Renal cortex interstitium (tissue), 11 donors: ENCODE data around the gene BANP. TPM values are rescaled to one million over a fixed set of nuclear protein-coding genes. Genes with fewer than 3 reads are reported as not detected.
"Not testable (repeated sequence)": the region's sequence is repeated elsewhere in the genome, so short reads cannot be mapped to it uniquely, and the experiment has no call there.

ENCODE experiments used
- DNase-seq, 11 donors: peaks; one replicate each; pipeline ENCODE4 v3.0.0-alpha.2; 2013; ENCODE audit warnings: low read depth in 9 of 11, low spot score in 4 of 11; ENCODE audit errors: extremely low read depth in 1 of 11
- polyA plus RNA-seq, 3 donors: library from polyadenylated mRNA; unstranded; fragments of 120-200 nt; gene quantifications; one replicate each; pipeline ENCODE4 v1.2.1, GENCODE V29; 2013; ENCODE audit not compliant: insufficient read length in 3 of 3

Gene BANP
- polyA plus RNA-seq, 3 donors, result 21.1 to 29.2 (median 28.6) TPM

DNA sequence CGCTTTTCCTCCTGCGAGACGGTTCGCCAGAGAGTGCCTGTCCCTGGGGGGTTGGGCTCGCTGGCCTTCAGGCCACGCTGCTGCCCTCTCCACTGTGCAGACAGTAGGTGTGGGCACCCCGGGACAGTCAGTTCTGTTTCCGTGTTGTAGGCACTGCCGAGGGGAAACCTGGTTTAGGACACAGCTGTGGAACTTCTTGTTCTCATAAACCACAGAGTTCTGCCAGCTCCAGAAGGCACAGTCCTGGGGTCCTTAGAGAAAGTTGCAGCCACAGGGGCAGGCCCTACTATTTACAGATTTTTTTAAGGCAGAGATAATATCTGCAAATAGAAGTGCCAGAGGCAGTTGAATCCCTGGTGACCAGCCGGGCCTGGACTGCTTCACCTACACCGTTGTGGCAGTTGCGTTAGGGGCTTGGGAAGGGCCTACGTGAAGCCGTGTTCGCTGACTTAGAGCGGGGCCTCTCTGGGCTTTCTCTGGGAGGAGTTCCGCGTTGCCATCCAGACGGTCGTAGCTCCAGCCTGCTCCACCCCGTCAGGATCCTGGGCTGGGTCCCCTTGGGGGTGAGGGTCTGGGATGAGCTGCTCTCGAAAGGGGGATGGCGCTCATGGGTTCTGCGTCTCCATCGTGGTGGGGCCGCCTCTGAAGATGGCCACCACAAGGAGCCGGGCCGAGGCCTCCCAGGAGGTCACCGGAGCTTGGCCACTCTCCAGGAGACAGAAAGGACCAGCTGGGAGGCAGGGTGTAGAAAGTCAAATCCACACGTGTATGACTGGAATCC lies 126.3 kb downstream of the BANP start:
- no peak for DNase-seq

DNA sequence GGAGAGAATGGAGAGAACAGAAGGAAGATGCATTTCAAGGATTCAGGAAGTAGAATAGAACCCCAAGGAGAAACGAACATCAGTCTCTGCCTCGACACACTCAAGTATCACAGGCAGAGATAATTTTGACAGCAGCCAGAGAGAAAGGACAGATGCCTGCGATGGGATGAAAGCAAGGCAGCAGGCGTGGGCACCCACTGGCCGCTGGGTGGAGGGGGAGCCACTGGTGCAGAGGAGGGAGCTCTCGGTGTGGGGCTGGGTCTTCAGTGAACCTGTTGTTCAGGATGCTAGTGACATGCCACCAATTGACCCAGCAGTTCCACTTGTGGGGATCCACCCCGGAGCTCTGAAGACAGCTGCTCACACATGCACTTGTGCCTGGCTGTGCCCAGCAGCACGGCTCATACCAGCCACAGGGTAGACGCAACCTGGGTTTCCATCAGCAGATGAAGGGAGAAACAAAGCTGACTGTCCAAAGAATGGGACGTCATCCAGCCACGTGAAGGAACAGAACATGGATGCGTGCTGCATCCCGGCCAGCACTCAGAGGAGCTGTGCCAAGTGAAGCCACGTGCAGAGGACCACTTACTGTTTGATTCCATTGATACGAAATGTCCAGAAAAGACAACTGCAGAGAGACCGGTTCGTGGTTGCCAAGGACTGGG lies 127.0 kb downstream of the BANP start:
- no peak for DNase-seq

DNA sequence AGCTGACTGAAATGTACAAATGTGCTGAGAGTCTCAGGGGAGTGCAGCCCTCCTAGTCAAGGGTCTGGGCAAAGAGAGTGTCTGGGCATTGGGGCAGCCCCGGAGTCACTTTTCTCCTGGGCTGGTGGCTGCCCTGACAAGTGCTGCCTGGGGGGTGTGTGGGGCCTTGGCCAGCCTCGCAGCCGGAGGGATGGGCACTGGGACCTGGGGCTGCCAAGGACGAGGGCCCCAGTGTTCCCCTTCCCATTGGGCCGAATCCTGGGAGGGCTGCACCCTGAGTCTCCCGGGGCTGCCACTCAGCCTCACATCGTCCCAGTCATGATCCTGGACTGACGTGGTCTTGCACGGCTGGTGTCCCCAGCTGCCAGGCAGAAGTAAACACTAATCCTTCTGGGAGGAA lies 132.3 kb downstream of the BANP start:
- DNase-seq, result no peak

DNA sequence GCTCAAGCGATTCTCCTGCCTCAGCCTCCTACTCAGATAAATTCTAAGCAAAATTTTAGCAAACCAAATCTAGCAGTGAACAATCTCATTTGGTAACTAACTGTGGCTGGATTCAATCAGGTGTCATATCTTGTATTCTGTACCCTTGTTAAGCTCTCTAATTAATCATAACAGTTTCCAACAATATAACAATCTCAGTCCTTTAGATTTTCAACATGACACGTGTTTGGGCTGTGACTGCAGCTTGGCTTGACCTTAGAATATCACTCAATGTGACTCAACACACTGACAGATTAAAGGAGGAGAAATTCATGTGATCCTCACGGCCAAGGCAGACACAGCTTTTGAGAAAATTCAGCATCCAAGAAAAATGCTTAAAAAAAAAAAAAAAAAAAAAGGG lies 133.6 kb downstream of the BANP start:
- no peak for DNase-seq

DNA sequence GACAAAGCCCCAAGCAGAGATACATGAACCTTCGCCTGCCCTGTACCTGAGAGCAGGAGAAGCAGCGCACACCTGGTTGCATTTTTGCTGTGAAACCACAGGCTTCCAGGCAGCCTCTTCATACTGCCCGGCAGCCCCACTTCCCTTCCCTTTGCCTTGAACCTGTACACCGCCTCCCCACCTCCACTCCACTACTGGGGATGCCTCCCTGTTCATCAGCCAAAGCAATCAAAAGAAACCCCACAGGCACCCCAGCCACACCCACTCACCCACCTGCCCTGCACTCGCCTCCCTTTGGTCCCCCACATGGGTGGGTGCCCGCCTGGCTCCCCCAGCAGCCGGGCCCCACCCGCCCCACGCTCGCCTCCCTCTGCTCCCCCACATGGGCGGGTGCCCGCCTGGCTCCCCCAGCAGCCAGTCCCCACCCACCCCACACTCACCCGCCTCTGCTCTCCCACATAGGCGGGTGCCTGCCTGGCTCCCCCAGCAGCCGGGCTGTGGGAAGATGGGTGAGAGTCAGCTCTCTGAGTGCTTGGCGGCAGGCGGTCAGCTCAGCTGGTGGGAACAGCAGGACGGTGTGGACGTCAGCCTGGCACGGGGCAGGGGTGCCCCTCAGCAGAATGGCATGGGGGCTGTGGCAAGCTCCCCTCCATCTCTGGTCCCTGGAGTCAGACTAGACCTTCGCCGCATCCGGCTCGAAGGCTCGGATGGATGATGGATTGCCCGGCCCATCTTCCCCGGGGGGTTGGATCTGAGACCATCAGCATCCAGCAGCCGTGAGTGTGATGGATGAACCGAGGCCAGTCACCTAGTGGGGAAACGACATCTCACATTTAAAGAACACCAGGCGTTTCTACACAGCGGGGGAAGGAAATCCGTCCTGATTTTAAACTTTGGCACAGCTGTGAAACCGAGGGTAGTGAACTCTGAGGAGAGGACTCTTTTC lies 135.6 kb downstream of the BANP start:
- DNase-seq, result no peak

DNA sequence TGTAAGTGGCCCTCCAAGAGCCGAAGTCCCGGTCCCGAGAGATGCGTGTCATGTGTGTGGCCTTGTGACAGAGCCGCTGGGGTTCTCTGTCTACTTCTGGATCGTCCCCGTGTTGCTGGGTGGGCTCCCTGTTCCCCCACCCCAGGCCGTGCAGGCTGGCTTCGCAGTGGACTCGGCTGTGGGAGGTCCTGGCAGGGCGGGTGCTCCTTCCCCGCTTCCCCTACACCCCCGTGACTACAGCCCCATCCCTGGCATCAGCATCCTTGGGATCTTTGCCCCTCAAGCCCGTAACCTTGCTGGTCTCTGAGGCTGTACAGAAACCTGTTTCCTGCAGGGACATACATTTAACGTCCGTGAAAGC lies 136.3 kb downstream of the BANP start:
- no peak for DNase-seq

DNA sequence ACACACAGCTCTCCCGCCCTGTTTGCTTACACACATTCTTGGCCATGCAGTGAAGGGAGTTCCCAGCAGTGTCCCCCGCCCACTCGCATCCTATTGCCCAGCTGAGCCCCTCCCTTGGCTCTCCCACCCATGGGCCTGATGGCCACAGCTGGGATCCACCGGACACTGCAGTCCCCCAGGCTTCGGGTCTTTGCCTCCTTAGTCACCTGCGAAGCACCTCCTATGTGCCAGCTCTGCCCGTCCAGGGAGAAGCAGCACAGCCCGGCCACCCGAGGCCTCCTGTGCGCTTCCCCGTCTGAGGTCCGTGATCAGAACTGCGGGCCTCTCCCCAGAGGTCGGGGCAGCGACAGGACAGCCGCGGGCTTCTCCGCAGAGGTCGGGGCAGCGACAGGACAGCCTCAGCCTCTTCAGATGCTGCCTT lies 136.9 kb downstream of the BANP start:
- DNase-seq, result no peak

DNA sequence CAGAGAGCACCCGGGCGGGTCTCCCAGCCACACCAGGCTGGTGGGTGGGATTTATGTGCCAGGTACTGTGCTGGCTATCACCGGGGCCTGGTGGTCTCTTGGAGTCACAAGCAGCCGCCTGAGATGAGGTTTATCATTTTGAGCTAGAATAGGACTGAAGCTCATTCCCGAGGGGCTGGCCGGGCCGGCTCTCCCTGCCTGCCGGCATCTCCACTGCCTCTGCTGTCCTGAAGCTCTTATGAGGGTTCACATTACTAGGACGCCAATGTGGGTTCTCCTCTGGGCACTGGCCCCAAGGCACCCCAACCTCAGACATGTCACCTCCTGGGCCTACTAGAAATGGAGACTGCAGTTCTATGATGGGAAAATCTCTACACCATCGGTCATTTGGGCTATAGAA lies 137.4 kb downstream of the BANP start:
- DNase-seq, result not testable (repeated sequence)

DNA sequence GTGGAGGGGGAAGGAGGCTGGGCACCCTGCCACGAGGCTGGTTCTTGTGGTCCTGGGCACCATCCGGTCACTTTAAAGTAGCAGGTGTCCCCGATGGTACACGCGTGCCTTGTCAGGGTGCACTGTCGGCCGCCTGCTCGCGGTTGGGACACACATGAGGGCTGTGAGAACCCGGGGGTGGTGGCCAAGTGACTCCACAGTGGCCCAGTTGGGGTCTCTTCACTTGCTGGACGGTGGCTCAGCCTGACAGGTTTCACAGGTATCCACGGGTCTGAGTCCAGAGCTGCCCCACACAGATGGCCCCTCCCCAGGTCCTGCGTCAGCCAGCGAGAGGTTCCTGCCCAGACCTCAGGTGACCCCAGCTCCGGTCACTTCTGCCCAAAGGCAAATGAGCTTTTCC lies 137.8 kb downstream of the BANP start:
- not testable (repeated sequence) for DNase-seq

DNA sequence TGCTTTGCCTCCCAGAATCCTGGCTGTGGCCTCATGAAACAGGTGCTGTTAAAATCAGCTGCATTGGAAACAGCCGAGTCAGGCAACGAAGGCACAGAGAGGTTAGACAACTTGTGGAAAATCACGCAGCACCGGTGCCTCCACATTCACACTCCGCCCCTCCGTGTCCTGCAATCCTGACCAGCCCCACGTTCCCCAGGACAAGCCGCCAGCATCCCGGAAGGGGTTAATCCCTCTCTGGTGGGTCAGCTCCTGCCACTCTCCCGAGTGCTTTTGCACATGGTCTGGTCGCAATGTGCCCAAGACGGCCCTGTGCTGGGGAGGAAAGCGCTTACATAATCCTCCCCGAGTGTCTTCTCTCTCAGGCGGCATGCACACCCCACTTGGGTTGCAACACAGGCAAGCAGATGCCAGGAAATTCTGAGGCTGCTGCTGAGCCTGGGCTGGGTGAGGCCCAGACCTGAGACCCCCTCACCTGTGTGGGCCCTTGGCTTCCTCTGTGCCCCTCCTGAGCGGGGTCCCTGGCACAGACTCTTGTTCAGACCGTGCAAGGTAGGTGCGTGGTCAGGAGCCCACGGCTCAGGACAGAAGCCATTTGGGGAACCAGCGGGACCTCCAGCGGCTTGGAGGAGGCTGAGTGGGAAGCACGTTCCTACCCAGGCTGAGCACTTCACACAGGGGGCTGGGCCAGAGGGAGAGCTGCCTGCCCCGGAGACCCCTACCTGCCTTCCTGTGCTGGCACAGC lies 138.6 kb downstream of the BANP start:
- not testable (repeated sequence) for DNase-seq

DNA sequence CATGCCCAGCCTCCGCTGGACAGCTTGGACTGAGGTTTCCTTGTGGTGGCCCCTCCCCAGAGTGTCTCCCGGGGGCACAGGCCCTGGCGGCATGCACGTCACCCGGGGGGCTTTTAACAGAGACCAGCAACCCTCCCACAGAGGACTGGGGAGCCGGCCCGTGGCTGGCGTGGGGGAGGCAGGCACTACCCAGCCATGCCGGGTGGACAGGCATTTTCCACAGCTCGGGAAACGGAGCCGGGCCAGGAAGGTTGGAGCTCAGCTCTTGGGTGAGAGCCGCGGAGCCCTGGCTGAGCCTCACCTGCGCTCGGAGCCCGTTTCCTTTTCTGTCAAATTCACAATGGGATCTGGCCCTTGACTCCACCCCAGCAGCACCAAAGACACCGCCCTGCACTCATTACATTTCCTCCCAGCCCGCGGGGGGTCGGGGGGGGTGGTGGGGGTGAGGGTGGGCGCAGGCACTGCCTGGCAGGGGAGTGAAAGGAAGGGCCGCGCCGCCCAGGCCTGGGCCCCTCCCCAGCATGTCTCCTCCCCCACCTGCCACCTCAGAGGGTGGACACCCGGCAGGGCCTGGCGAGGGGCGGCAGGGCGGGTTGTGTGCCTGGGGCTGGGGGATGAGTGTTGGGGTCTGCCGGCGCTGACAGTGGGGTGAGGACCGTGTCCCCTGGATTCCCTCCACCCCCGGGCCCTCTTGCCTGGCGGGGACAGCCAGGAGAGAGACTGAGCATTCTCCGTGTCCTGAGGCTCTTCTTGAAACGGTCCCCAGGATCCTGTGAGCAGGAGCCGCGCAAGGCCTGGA lies 139.3 kb downstream of the BANP start:
- not testable (repeated sequence) for DNase-seq

DNA sequence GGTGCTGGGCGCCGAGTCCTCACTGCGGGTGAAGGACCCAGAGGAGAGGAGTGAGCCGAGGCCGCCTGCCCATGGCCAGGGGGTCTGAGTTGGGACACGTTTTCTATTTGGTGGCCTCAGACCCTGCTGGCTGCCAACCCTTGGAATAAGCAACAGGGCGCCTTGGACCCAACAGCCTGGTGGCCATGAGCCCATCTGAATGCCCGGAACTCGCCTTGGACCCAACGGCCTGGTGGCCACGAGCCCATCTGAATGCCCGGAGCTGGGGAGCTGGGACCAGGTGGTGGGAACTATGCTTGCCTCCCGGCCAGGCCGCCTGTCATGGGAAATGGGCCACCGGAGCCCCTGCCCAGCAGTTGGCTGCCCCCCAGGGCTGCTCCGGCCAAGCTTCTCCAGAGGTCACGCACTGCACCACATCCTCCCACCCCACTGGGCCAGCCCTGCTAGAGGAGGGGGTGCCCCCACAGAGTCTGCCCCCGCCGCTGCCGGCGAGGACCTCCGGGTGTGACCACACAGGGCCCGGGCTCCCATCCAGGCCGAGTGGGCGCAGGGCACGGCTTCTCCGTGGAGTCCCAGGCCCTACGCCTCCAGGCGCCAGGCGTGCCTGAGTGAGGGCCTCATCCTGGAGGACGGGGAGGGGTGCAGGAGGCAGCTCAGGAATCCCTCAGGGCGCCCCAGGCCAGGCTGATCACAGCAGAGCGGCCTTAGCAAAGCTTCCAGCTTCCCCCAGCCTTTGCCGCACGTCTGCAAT lies 140.2 kb downstream of the BANP start:
- peak in 1 of 11 donors; percentile 23 for DNase-seq

DNA sequence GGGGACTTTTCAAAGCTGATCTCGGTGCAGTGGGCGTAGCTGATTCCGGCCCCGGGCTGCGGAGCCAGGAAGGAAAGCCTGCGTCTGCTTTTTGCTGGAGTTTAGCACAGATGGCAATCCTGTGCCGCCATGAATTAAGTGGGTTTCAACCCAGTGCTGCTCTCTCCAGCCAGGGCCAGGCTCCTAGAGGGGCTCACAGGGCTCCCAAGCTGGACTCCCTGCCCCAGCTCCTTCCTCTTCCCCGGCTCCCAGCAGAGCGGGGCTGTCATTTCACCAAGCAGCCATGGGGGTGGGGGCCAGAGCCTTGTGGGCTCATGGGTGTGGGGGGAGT lies 140.7 kb downstream of the BANP start:
- not testable (repeated sequence) for DNase-seq

DNA sequence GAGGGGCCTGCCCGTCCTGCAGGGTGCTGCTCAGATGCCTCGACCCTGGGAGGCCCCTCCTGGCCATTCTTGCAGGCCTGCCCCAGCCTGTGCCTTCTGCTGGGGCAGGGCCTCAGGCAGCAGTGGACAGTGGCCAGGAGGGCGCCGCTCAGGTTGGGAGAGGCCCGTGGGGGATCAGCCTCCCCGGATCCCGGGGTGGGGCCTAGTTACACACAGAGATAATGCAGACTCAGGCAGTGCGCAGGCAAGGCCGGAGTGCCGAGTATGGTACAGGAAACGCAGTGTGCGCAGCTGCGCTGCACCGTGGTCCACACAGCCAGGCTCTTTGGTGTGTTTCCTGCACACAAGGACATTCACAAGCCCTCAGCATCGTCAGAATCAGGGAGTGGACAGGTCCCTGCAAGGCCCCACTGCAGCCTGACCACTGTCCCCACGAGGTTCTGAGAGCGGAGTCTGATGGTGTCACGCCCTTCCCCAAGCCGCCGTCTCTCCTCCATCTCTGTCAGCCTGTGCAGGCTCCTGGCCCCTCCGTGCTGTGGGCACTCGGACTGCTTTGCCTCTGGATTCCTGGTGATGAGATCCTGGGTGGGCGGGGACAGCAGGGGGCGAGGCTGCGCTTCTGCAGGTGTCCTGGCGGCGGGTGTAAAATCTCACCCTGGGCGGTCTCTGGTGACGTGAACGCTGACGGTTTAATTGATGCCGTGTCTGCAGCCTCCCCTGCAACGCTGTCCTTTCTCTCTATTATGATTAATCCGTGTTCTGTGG lies 141.7 kb downstream of the BANP start:
- not testable (repeated sequence) for DNase-seq

DNA sequence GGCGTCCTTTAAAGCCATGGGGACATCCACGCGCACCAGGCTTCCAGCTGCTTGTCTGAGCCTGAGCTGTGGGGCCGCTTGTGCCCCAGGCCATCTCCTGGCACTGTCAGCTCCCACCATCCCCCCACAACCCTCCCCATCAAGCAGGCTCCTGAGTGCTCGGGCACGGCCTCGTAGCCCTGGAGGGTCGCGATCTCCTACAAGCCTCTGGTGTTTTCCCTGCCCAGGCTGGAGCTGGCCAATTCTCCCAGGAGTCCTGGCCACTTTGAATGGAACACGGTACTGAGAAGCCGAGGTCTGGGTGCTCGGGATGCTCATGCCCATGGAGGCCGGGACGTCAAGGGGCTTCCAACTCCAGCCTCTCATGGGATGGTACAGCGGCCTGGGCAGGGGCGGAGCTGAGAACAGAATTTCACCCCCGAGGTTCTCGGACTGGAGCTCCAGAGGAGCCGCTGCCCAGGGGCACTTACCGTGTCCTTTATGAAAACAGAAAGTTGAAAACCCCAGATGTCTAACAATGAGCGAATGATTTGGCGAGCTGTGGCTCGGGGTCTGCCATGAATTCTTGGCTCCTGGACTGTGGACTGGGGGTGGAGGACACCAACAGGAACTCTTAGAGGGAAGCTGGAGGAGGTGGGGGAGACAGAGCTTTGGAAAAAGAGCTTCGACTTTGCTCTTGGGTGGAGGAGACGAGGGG lies 142.5 kb downstream of the BANP start:
- DNase-seq, result not testable (repeated sequence)

DNA sequence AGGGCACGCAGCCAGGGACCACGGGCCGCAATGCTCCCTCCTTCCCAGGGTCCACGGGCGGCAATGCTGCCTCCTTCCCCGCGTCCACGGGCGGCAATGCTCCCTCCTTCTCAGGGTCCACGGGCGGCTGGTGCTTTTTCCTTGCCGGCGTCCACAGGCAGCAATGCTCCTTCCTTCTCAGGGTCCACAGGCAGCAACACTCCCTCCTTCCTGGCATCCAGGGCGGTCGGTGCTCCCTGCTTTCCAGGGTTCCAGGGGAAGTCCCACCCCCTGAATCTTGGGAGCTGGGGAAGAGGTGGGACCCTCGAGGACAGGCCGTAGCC lies 143.0 kb downstream of the BANP start:
- DNase-seq, result not testable (repeated sequence)

DNA sequence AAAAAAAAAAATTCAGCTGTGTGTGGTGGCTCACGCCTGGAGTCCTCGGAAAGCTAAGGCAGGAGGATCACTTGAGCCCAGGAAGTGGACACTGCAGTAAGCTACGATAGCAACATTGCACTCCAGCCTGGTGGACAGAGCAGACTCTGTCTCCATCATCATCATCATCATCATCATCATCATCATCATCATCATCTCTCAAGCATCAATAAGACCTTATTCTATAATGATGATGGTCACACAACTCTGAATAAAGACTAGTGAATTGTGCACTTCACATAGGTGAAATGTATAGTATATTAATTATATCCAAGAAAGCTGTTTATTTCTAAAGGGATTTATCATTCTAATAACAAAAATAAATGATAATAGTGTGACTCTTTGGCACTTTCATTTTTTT lies 143.7 kb downstream of the BANP start:
- not testable (repeated sequence) for DNase-seq
